Measurements from ENCODE around the gene MAP4K4. TPM values are rescaled to one million over a fixed set of nuclear protein-coding genes. Genes with fewer than 3 reads are reported as not detected.
A peak's percentile ranks its signal among the peaks of the same experiment; 100 is the strongest.

Gene MAP4K4
- total and polyA plus RNA-seq, 2 of the 13 experiments (the other 11 are each of a cell fraction or from before 2014, with no cell fraction given), result 105 to 264 TPM

DNA sequence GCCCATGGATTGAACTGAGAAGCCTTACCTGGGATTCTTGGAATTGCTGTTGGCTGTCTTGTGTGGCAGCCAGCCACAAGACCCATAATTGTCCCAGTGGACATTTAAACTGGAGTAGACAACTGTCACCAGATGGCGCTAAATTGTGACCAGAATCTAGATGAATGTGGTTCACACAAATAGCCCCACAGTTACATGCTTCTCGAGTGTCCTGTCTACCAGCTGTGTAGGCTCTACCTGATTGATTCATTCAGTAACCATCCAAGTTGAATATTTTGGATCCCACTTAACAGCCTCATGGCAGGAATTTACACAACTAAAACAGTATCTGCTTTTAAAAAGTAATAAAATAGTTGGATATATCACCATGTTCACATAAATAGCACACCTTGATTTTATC lies 73.2 kb downstream of the MAP4K4 start (continued):
- TF ChIP-seq KLF15 (CRISPR knock-in tag; IDR thresholded peaks at IDR 0.05; ENCODE audit: borderline replicate concordance) (no peak), KLF16 (CRISPR knock-in tag; IDR thresholded peaks at IDR 0.05) (peak in 1 of 2 experiments; percentile 46; a peak in 1 of 4 replicates), SSRP1 (CRISPR knock-in tag; IDR thresholded peaks at IDR 0.05) (peak; percentile 82; the same call in 1 of the 2 replicates), NFKB2 (CRISPR knock-in tag; IDR thresholded peaks at IDR 0.05; ENCODE audit: borderline replicate concordance) (no peak), HNF4G (IDR thresholded peaks at IDR 0.05; ENCODE audit: borderline replicate concordance, low read depth, low read length) (no peak), HNF4G (CRISPR knock-in tag; IDR thresholded peaks at IDR 0.05; ENCODE audit: borderline replicate concordance, low read depth) (no peak), HMG20A (CRISPR knock-in tag; IDR thresholded peaks at IDR 0.05; ENCODE audit: borderline replicate concordance) (0 out of 2 replicates have a peak, but pooled peaks have one; percentile 11), ZNF138 (CRISPR knock-in tag; IDR thresholded peaks at IDR 0.05; ENCODE audit: low read depth) (no peak), FOSL2 (CRISPR knock-in tag; IDR thresholded peaks at IDR 0.05) (peak; percentile 49), SOX13 (IDR thresholded peaks at IDR 0.05) (no peak), SOX13 (CRISPR knock-in tag; conservative IDR thresholded peaks at IDR 0.05 in 1 of 2, IDR thresholded peaks at IDR 0.05 in 1 of 2) (peak in 1 of 2 experiments; percentile 70; a peak in 2 of 4 replicates), AGO2 (optimal IDR thresholded peaks at IDR 0.05; ENCODE audit: low read depth, low read length) (no peak), ZFP1 (CRISPR knock-in tag; IDR thresholded peaks at IDR 0.05) (0 out of 2 replicates have a peak, but pooled peaks have one; percentile 39), SOX6 (IDR thresholded peaks at IDR 0.05) (no peak), SOX6 (CRISPR knock-in tag; IDR thresholded peaks at IDR 0.05) (peak; percentile 76), ZMAT3 (CRISPR knock-in tag; conservative IDR thresholded peaks at IDR 0.05) (0 out of 2 replicates have a peak, but pooled peaks have one; percentile 24), ZNF614 (CRISPR knock-in tag; IDR thresholded peaks at IDR 0.05; ENCODE audit: borderline replicate concordance) (peak; percentile 68; the same call in 1 of the 2 replicates), POGZ (CRISPR knock-in tag; IDR thresholded peaks at IDR 0.05) (0 out of 2 replicates have a peak, but pooled peaks have one; percentile 54), GATAD1 (CRISPR knock-in tag; IDR thresholded peaks at IDR 0.05) (peak; percentile 36; the same call in 1 of the 2 replicates), ZNF20 (CRISPR knock-in tag; IDR thresholded peaks at IDR 0.05) (no peak), FOXP1 (IDR thresholded peaks at IDR 0.05) (no peak), FOXP1 (CRISPR knock-in tag; IDR thresholded peaks at IDR 0.05) (0 out of 2 replicates have a peak, but pooled peaks have one; percentile 13), HDAC2 (CRISPR knock-in tag; IDR thresholded peaks at IDR 0.05) (0 out of 2 replicates have a peak, but pooled peaks have one; percentile 32), HOXA5 (CRISPR knock-in tag; IDR thresholded peaks at IDR 0.05) (peak; percentile 37; the same call in 1 of the 2 replicates), FOXA1 (IDR thresholded peaks at IDR 0.05) (no peak), FOXA1 (CRISPR knock-in tag; IDR thresholded peaks at IDR 0.05) (0 out of 2 replicates have a peak, but pooled peaks have one; percentile 25), RARA (CRISPR knock-in tag; IDR thresholded peaks at IDR 0.05) (0 out of 2 replicates have a peak, but pooled peaks have one; percentile 24), EEA1 (CRISPR knock-in tag; IDR thresholded peaks at IDR 0.05; ENCODE audit: borderline replicate concordance) (no peak)
- TF ChIP-seq, protein P1, sequence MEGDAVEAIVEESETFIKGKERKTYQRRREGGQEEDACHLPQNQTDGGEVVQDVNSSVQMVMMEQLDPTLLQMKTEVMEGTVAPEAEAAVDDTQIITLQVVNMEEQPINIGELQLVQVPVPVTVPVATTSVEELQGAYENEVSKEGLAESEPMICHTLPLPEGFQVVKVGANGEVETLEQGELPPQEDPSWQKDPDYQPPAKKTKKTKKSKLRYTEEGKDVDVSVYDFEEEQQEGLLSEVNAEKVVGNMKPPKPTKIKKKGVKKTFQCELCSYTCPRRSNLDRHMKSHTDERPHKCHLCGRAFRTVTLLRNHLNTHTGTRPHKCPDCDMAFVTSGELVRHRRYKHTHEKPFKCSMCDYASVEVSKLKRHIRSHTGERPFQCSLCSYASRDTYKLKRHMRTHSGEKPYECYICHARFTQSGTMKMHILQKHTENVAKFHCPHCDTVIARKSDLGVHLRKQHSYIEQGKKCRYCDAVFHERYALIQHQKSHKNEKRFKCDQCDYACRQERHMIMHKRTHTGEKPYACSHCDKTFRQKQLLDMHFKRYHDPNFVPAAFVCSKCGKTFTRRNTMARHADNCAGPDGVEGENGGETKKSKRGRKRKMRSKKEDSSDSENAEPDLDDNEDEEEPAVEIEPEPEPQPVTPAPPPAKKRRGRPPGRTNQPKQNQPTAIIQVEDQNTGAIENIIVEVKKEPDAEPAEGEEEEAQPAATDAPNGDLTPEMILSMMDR (CRISPR knock-in tag; IDR thresholded peaks at IDR 0.05), result peak; percentile 80
- TF ChIP-seq, protein P2, sequence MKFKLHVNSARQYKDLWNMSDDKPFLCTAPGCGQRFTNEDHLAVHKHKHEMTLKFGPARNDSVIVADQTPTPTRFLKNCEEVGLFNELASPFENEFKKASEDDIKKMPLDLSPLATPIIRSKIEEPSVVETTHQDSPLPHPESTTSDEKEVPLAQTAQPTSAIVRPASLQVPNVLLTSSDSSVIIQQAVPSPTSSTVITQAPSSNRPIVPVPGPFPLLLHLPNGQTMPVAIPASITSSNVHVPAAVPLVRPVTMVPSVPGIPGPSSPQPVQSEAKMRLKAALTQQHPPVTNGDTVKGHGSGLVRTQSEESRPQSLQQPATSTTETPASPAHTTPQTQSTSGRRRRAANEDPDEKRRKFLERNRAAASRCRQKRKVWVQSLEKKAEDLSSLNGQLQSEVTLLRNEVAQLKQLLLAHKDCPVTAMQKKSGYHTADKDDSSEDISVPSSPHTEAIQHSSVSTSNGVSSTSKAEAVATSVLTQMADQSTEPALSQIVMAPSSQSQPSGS (CRISPR knock-in tag; IDR thresholded peaks at IDR 0.05), result peak; percentile 52; the same call in 1 of the 2 replicates
- TF ChIP-seq, protein P3, sequence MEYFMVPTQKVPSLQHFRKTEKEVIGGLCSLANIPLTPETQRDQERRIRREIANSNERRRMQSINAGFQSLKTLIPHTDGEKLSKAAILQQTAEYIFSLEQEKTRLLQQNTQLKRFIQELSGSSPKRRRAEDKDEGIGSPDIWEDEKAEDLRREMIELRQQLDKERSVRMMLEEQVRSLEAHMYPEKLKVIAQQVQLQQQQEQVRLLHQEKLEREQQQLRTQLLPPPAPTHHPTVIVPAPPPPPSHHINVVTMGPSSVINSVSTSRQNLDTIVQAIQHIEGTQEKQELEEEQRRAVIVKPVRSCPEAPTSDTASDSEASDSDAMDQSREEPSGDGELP (IDR thresholded peaks at IDR 0.05; ENCODE audit: borderline replicate concordance, low read depth), result peak; percentile 13; the same call in 1 of the 2 replicates
